ENCODE measurements around the gene RALGPS1.

- TF ChIP-seq, protein P1, sequence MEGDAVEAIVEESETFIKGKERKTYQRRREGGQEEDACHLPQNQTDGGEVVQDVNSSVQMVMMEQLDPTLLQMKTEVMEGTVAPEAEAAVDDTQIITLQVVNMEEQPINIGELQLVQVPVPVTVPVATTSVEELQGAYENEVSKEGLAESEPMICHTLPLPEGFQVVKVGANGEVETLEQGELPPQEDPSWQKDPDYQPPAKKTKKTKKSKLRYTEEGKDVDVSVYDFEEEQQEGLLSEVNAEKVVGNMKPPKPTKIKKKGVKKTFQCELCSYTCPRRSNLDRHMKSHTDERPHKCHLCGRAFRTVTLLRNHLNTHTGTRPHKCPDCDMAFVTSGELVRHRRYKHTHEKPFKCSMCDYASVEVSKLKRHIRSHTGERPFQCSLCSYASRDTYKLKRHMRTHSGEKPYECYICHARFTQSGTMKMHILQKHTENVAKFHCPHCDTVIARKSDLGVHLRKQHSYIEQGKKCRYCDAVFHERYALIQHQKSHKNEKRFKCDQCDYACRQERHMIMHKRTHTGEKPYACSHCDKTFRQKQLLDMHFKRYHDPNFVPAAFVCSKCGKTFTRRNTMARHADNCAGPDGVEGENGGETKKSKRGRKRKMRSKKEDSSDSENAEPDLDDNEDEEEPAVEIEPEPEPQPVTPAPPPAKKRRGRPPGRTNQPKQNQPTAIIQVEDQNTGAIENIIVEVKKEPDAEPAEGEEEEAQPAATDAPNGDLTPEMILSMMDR (IDR thresholded peaks at IDR 0.05; ENCODE audit: low read depth, low read length), result no peak
- TF ChIP-seq EZH2phosphoT487 (IDR thresholded peaks at IDR 0.05; ENCODE audit: low read depth), result no peak
These were observed 214.6 kb downstream of the RALGPS1 start for GRCh38 chr9:127129073-127129717.

Data from OCI-LY3 (cell line).